ENCODE results near the gene MACROD1.

The MACROD1 gene

DNA sequence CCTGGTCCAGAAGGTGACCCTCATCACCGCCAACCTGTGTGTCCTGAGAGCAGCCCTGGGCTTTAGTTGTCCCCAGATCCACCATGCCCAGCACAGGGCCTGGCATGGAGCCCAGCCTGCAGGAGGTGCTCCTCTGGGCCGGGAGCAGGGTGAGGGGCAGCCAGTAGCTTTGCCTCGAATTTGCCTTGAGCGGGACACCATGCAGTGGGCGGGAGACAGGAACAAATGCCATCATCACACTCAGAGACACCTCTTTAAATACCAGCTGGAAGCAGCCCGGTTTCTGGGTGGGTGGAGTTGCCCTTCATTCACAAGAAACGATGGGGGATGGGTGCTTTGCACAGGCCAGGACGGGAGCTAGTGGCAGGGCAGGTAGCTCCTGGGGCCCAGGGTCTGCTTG is 110.8 kb downstream of the MACROD1 start:
- TF ChIP-seq MYC (IDR thresholded peaks at IDR 0.05; ENCODE audit: low read depth, low read length) (no peak), POLR2A (IDR thresholded peaks at IDR 0.05; ENCODE audit: extremely low read depth, insufficient read length) (no peak), MAX (IDR thresholded peaks at IDR 0.05; ENCODE audit: low read depth, low read length) (no peak)
- TF ChIP-seq, protein P1, sequence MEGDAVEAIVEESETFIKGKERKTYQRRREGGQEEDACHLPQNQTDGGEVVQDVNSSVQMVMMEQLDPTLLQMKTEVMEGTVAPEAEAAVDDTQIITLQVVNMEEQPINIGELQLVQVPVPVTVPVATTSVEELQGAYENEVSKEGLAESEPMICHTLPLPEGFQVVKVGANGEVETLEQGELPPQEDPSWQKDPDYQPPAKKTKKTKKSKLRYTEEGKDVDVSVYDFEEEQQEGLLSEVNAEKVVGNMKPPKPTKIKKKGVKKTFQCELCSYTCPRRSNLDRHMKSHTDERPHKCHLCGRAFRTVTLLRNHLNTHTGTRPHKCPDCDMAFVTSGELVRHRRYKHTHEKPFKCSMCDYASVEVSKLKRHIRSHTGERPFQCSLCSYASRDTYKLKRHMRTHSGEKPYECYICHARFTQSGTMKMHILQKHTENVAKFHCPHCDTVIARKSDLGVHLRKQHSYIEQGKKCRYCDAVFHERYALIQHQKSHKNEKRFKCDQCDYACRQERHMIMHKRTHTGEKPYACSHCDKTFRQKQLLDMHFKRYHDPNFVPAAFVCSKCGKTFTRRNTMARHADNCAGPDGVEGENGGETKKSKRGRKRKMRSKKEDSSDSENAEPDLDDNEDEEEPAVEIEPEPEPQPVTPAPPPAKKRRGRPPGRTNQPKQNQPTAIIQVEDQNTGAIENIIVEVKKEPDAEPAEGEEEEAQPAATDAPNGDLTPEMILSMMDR (IDR thresholded peaks at IDR 0.05; ENCODE audit: low read depth, low read length), result no peak
- no peak for DNase-seq (ENCODE audit: low read depth)
- H3K4me3 ChIP-seq (ENCODE audit: low read depth, low read length), result no peak overlapping the region

DNA sequence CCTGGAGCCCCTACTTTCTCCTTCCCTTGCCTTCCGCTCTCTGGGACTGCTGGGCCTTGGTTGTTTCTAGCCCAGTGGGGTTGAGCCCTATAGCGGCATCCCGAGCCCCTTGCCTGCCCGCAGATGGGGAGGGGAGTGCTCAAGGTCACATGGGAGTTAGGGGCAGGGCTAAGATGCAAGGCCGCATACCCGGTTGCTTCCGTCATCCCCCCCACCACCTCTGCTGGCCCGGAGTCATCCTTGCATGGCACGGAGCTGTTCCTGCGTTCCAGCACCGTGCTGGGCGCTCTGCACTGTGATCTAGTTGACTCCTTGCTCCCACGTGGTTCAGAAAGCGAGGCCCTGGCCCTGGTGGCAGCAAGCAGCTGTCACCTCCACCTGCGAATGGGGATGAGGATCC is 112.2 kb downstream of the MACROD1 start:
- no peak overlapping the region for H3K4me3 ChIP-seq (ENCODE audit: low read depth, low read length)
- TF ChIP-seq MYC (IDR thresholded peaks at IDR 0.05; ENCODE audit: low read depth, low read length), result no peak
- TF ChIP-seq POLR2A (IDR thresholded peaks at IDR 0.05; ENCODE audit: extremely low read depth, insufficient read length), result no peak
- TF ChIP-seq, protein P1 (IDR thresholded peaks at IDR 0.05; ENCODE audit: low read depth, low read length), result no peak
- no peak for TF ChIP-seq MAX (IDR thresholded peaks at IDR 0.05; ENCODE audit: low read depth, low read length)
- no peak for DNase-seq (ENCODE audit: low read depth)

DNA sequence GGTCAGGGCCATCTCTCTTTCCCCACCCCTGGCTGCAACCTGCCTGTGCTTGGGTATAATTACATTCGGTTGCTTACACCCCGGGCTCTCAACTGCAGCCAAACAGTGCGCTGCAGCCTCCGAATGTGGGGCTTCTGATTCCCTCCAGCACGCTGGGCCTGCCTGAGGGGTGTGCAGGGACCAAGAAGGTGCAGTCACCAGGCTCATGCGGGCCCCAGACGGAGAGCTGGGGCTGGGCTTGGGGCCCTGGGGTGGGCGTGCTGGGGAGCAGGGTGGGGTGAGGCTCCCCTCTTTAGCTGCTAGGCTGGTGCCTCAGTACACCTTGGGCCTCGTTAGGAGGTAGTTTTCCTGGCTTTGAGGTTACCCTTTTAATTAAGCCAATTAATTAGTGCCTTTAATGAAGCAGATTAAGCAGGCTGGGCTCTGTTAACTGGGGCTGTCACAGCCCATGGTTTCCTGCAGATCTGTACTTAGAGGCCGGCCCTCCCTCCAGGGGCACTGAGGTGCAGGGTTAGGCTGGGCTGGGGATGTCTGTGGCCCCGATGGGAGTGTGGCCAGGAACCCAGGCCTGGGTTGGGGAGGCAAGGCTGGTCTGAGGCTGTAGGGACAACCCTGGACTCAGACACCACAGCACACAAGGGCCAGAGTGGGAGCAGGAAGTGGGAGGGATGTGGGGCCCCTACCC is 112.8 kb downstream of the MACROD1 start:
- H3K4me3 ChIP-seq (ENCODE audit: low read depth, low read length), result no peak overlapping the region
- DNase-seq (ENCODE audit: low read depth), result no peak
- no peak for TF ChIP-seq MYC (IDR thresholded peaks at IDR 0.05; ENCODE audit: low read depth, low read length)
- TF ChIP-seq, protein P1 (IDR thresholded peaks at IDR 0.05; ENCODE audit: low read depth, low read length), result no peak
- no peak for TF ChIP-seq MAX (IDR thresholded peaks at IDR 0.05; ENCODE audit: low read depth, low read length)
- TF ChIP-seq POLR2A (IDR thresholded peaks at IDR 0.05; ENCODE audit: extremely low read depth, insufficient read length), result no peak

GRCh38 chr11:64052436-64052835 is 113.5 kb downstream of the MACROD1 start:
- no peak for TF ChIP-seq POLR2A (IDR thresholded peaks at IDR 0.05; ENCODE audit: extremely low read depth, insufficient read length)
- TF ChIP-seq, protein P1 (IDR thresholded peaks at IDR 0.05; ENCODE audit: low read depth, low read length), result no peak
- no peak for TF ChIP-seq MAX (IDR thresholded peaks at IDR 0.05; ENCODE audit: low read depth, low read length)
- no peak for TF ChIP-seq MYC (IDR thresholded peaks at IDR 0.05; ENCODE audit: low read depth, low read length)
- DNase-seq (ENCODE audit: low read depth), result no peak
- no peak overlapping the region for H3K4me3 ChIP-seq (ENCODE audit: low read depth, low read length)

DNA sequence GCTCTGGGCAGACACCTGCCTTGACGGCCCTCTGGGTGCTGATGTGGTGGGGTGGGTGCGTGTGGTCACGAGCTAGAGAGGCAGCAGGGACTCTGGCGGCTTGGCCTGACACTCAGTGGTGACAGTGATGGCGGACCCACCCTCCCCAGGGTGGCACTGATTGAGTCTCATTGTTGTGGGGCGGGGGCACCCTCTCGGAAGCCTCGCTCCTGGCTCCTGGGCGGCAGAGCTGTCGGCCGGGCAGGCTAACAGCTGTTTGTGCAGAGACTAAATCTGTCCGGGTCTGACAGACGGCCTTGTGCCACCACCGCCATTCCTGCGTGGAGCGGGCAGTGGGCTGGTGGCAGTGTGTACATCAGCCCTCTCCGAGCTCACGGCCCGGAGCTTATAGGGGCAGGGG is 114.6 kb downstream of the MACROD1 start:
- H3K4me3 ChIP-seq (ENCODE audit: low read depth, low read length), result no peak overlapping the region
- DNase-seq (ENCODE audit: low read depth), result no peak
- no peak for TF ChIP-seq MAX (IDR thresholded peaks at IDR 0.05; ENCODE audit: low read depth, low read length)
- TF ChIP-seq, protein P1 (IDR thresholded peaks at IDR 0.05; ENCODE audit: low read depth, low read length), result no peak
